Measurements from ENCODE around the gene OR51A7. TPM values are rescaled to one million over a fixed set of nuclear protein-coding genes. Genes with fewer than 3 reads are reported as not detected.

OR51A7 gene
- total and polyA plus RNA-seq, 12 donors = not detected

DNA sequence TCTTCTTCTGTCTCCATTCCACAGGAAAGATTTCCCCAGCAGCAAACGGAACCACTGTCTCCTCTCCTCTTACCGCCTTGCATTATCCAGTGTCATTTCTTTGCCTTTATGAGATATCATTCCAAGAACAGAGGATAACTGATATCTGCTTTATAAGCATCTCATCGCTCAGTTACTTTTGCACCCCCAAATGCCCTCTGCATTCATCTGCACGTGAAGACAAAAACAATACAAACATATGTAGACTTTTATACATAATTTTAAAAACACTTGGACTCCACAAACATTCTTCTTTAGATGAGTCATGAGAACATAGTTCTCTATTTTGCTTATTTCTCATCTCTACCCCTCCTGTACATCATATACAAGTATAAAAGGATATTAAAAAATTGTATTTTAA lies 22.4 kb upstream of the OR51A7 start:
- DNase-seq = no peak
- no peaks in the 10 kb centered on the region for H3K4me1 ChIP-seq (replicated peaks in 1 of 2)
- intact Hi-C loops (cut with DNase I) = no loop called here
- no peaks in the 10 kb centered on the region for H3K9me3 ChIP-seq (replicated peaks in 1 of 3)
- WGBS, 4 donors = 65 to 72% (median 67%) methylated on average over 4 of the region's 4 CpGs
- H3K4me3 ChIP-seq = no peak overlapping the region
- H3K36me3 ChIP-seq (replicated peaks in 1 of 2) = no peaks in the 10 kb centered on the region
- no peak overlapping the region for H3K27ac ChIP-seq
- TF ChIP-seq CTCF (IDR thresholded peaks at IDR 0.05) = no peak
- TF ChIP-seq POLR2A (IDR thresholded peaks at IDR 0.05) = no peak
- H3K27me3 ChIP-seq = no peaks in the 10 kb centered on the region

- intact Hi-C loops (cut with DNase I) = no loop called here
- H3K4me3 ChIP-seq = no peak within 1 kb of the TSS
- H3K27me3 ChIP-seq = no peaks in the 10 kb centered on the region
- H3K27ac ChIP-seq = no peak within 1 kb of the TSS
- no peaks in the 10 kb centered on the region for H3K36me3 ChIP-seq (replicated peaks in 1 of 2)
- H3K9me3 ChIP-seq (replicated peaks in 1 of 3) = no peaks in the 10 kb centered on the region
- 33 to 43% (median 36%) methylated on average over 8 of the region's 8 CpGs for WGBS, 4 donors
- H3K4me1 ChIP-seq (replicated peaks in 1 of 2) = no peaks in the 10 kb centered on the region
- no peak for DNase-seq
- TF ChIP-seq CTCF (IDR thresholded peaks at IDR 0.05) = no peak
- TF ChIP-seq POLR2A (IDR thresholded peaks at IDR 0.05) = no peak
Measured at GRCh38 chr11:4881860-4882500, 21.6 kb upstream of the OR51A7 start, which contains the start of gene OR51T1. TSS of gene OR51T1 (plus strand) at chr11:4881900. CDS start at chr11:4881900, 0 bp downstream.

DNA sequence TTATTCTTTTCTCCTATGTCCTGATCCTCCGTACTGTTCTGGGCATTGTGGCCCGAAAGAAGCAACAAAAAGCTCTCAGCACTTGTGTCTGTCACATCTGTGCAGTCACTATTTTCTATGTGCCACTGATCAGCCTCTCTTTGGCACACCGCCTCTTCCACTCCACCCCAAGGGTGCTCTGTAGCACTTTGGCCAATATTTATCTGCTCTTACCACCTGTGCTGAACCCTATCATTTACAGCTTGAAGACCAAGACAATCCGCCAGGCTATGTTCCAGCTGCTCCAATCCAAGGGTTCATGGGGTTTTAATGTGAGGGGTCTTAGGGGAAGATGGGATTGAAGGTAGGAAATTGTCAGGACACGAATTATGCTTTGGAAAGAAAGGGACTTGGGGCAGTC lies 21.0 kb upstream of the OR51A7 start:
- Histone ChIP-seq H3K4me3 (no peak overlapping the region), H3K27me3 (no peaks in the 10 kb centered on the region), H3K27ac (no peak overlapping the region), H3K36me3 (replicated peaks in 1 of 2) (no peaks in the 10 kb centered on the region), H3K9me3 (replicated peaks in 1 of 3) (no peaks in the 10 kb centered on the region), H3K4me1 (replicated peaks in 1 of 2) (no peaks in the 10 kb centered on the region)
- TF ChIP-seq CTCF (IDR thresholded peaks at IDR 0.05) = no peak
- TF ChIP-seq POLR2A (IDR thresholded peaks at IDR 0.05) = no peak
- WGBS, 4 donors = 67 to 78% (median 73%) methylated on average over 5 of the region's 5 CpGs
- intact Hi-C loops (cut with DNase I) = no loop called here
- no peak for DNase-seq

DNA sequence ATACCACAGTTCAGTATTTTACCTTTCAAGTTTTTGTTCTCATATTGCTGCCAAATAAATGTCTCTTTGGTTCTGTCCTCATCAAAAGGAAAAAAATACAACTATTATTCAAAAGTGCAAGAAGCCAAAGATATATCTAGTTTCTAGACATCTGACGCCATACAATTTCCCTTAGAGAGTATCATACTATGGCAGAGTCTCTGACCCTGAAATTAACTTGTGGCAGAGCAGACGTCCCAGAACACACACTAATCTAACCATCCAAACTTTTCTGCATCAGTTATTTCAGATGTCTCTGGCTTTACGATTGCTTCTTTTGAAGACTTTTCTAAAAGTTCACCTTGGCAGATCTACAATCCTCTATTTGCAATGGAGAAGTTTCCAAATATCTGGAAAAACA lies 19.2 kb upstream of the OR51A7 start:
- H3K27me3 ChIP-seq = no peaks in the 10 kb centered on the region
- H3K4me1 ChIP-seq (replicated peaks in 1 of 2) = no peaks in the 10 kb centered on the region
- WGBS, 4 donors = 41 to 47% (median 44%) methylated on average over 3 of the region's 3 CpGs
- intact Hi-C loops (cut with DNase I) = no loop called here
- H3K9me3 ChIP-seq (replicated peaks in 1 of 3) = no peaks in the 10 kb centered on the region
- no peak for DNase-seq
- no peak overlapping the region for H3K4me3 ChIP-seq
- H3K27ac ChIP-seq = no peak overlapping the region
- no peak for TF ChIP-seq POLR2A (IDR thresholded peaks at IDR 0.05)
- TF ChIP-seq CTCF (IDR thresholded peaks at IDR 0.05) = no peak
- H3K36me3 ChIP-seq (replicated peaks in 1 of 2) = no peaks in the 10 kb centered on the region

All from adrenal gland (tissue), 12 donors.